Stimulated activated CD4-positive, alpha-beta T cell treated with anti-CD3 and anti-CD28 coated beads, Interleukin-2, amount 100 ng/mL, for 4 hours (primary cell): ENCODE data around the gene TEX19.
"Not testable (repeated sequence)": the region's sequence is repeated elsewhere in the genome, so short reads cannot be mapped to it uniquely, and the experiment has no call there.

Source experiments
- DNase-seq: peaks from one replicate; pipeline ENCODE4 v3.0.0-alpha.2; 2020; ENCODE audit warnings: low read depth

TEX19 gene

DNA sequence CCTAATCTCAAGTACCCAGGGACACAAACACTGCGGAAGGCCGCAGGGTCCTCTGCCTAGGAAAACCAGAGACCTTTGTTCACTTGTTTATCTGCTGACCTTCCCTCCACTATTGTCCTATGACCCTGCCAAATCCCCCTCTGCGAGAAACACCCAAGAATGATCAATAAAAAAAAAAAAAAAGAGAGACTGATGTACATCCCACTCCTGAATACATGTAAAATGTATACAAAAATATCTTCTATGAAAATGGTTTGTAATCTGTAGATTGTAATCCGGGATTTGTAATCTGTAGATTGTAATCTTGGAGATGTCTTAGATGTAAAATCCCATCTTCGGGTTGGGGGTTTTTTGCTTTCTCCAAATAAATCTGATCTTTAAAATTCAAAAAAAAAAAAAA, 18.2 kb downstream of the TEX19 start:
- DNase-seq, result not testable (repeated sequence)

DNA sequence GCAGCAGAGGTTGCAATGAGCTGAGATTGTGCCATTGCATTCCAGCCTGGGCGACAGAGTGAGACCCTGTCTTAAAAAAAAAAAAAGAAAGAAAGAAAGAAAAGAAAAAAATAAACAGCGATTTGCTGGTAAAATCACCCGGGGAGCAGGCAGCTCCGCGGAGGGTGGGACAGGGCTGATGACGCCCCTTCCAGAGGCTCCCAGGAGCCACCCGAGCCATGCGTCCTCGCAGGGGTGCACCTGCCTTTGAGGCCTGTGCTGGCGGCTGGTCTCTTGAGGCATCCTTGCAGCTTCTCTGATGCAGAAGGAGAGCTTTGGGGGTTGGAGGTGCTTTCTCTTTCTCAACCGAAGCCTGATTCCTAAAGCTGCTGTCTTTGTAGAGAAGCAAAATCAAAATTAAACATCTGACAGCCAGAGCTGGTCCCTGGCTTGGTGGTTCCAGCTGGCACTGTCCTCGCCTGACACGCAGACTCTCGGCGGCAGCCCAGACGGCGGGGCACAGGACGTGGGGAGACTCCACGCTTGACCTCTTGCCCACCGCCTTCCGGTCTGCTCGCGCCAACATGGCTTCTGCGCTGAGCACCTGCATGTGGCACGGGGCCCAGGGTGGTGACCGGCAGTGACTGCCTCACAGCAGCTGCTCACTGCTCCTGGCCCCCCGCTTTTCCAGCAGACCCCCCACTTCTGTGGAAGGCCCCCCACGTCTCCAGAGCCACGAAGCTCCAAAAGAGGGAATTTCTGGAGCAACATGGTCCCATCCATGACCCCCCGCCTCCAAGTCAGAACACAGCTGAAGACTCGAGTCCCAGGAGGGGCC, 19.1 kb downstream of the TEX19 start:
- no peak for DNase-seq

DNA sequence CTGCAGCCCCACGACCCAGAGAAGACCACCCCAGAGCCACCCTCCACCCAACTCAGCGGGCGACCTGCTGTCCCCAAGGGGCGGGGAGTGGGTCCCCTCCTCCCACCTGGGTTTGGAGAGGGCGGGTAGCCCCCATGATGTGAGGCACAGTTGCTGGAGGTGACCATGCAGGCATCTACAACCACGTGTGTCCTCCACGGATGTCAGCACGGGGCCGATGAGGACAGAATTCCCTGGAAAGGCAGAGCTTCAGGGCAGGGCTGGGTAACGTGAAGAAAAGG, 19.6 kb downstream of the TEX19 start:
- DNase-seq, result no peak

- no peak for DNase-seq
Measured at GRCh38 chr17:82380860-82381702, 22.0 kb downstream of the TEX19 start.

DNA sequence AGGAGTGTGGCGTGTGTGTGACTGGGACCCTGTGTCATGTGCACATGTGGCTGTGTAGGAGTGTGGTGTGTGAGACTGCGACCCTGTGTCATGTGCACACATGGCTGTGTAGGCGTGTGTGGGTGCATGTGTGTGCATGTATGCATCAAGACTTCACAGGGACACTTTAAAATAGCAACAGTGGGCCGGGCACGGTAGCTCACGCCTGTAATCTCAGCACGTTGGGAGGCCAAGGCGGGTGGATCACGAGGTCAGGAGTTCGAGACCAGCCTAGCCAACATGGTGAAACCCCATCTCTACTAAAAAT, 22.6 kb downstream of the TEX19 start:
- not testable (repeated sequence) for DNase-seq

DNA sequence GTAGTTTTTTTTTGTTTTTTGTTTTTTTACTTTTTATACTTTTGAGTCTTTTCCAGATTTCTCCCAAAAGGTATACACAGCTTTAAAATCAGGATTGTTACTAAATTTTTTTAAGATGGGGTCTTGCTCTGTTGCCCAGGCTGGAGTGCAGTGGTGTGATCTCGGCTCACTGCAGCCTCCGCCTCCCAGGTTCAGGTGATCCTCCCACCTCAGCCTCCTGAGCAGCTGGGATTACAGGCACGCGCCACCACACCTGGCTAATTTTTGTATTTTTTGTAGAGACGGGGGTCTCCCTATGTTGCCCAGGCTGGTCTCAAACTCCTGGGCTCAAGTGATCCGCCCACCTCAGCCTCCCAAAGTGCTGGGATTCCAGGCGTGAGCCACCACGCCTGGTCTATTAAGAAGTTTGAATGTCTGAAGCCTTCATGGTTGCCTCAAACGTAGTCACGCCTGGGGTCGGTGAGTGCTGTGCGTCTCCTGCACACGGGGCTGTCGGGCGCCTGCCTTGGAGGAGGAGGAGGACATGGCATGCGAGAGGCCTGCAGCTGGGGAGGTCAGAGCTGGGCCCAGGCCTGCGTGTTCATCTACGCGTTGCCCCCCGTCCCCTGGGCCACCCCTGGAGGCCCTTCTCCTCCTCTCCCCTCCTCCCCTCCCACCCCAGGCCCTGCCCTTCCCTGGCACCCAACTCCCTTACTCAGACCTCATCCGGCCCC, 23.3 kb downstream of the TEX19 start:
- not testable (repeated sequence) for DNase-seq

- no peak for DNase-seq
Measured at GRCh38 chr17:82382933-82383255, 23.8 kb downstream of the TEX19 start.

- no peak for DNase-seq
Measured at GRCh38 chr17:82383411-82383810, 24.4 kb downstream of the TEX19 start.

- no peak for DNase-seq
Measured at GRCh38 chr17:82384051-82384729, 25.1 kb downstream of the TEX19 start.

DNA sequence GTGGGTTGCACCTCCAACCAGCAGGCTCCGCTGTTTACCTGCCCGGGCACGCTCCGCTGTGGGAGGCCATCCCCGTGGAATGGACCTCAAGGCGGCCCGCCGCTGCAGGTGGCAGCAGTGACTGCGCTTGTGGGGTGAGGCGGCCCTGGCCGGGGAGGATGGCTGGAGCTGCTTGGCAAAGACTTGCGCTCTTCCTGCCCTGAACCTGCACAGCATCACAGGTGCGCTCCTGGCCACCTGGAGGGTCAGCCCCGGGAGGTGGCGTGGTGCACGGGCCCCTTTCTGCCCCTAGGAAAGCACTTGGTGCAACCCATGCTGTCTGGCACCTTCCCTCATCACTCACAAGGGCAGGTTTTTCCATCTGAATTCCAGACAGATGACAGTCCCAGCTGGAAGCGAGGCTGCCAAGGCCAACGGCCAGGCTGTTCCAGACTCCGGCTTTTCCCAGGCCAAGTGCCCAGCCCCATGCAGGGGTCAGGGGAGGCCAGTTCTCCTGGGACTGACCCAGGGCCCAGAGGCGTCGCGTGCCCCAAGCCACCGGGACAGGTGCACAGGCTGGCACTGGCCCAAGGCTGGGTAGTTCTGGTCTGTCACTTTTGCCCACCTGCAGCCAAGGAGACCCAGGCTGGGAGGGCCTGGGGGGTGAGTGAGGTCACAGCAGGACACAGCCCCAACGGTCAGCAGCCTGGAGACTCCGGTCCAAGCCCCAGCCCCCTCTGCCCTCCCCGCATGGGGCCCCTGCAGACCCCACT, 25.9 kb downstream of the TEX19 start:
- no peak for DNase-seq

DNA sequence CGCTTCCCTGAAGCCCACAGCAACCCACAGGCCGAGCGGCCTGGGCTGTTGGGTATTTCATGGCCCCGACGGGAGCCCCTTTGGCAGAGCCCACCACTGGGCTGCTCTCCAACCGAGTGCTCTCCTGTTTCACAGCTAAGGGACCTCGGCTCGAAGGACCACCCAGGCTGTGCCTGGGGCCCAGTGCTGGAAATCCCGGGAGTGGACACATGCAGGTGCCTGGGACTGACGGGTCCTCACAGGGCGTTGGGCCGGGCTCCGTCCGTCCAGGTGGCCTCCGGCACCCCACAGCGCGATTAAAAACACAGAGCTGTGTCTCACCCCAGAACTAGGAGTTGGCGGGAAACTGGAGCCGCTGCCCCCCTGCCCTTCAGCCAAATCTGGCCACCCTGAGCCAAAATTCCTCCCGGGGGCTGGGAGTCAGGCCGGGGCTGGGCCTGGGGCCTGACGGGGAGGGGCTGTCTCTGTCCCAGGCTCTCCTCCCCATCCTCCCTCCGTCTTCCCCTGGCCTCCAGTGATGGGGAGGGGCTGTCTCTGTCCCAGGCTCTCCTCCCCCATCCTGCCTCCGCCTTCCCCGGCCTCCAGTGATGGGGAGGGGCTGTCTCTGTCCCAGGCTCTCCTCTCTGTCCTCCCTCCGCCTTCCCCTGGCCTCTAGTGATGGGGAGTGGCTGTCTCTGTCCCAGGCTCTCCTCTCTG, 26.7 kb downstream of the TEX19 start:
- DNase-seq, result no peak

DNA sequence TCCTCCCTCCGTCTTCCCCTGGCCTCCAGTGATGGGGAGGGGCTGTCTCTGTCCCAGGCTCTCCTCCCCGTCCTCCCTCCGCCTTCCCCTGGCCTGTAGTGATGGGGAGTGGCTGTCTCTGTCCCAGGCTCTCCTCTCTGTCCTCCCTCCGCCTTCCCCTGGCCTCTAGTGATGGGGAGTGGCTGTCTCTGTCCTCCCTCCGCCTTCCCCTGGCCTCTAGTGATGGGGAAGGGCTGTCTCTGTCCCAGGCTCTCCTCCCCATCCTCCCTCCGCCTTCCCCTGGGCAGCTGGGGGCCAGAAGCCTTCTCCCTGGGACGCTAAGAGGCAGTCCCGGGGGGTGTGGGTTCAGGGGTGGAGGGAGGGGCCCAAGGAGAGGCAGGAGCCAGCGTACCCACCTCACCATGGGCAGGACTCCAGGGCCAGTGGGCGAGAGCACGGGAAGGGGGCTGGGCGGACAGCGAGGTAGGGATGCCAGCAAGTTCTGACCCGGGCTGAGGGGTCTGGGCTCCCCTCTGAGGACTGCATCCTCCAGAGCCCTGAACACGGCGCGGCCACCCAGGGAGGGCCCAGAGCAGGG, 27.3 kb downstream of the TEX19 start:
- no peak for DNase-seq

GRCh38 chr17:82386881-82387704, 28.0 kb downstream of the TEX19 start:
- DNase-seq, result no peak

GRCh38 chr17:82387705-82388106, 28.7 kb downstream of the TEX19 start:
- no peak for DNase-seq

DNA sequence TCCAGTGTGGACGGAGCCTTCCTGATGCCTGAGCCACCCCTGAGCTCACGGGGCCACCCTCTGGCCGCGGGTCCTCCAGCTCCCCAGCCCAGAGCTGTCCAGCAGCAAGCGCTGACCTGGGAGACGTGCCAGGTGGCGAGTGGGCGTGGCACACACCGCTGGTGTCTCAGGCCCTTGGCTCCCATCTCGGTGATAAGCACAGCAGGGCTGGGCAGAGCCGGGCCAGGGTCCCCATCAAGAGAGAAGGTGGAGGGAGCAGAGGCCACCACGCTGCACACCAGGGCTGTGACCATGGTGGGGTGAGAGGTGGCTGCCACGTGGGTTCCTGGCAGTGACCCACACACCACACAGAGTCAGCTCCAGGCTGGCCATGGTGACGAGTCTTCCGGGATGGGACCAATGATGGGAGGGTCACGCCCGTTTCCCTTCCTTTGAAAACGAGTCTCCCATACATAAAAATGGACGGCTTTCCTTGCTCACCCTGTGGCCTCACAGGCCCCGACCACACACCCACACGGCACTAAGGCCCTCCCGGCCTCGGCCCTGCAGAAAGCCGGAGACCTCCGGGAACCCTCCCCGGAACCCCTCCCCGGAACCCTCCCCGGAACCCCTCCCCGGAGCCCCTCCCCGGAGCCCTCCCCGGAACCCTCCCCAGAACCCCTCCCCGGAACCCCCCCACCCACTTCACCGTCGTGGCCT, 29.3 kb downstream of the TEX19 start:
- no peak for DNase-seq

GRCh38 chr17:82388922-82389283, 29.9 kb downstream of the TEX19 start:
- DNase-seq, result no peak

DNA sequence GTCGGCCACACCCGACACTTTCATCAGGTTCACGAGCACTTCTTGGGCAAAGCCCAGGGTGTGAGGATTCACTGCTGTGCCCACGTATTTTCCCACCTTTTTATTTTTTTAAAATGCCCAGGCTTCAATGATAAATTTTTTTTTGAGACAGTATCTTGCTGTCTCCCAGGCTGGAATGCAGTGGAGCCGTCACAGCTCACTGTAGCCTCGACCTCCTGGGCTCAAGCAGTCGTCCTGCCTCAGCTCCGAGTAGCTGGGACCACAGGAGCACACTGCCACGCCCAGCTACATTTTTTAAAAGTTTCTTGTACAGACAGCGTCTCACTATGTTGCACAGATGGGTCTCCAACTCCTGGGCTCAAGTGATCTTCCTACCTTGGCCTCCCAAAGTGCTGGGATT, 30.3 kb downstream of the TEX19 start:
- no peak for DNase-seq

GRCh38 chr17:82390015-82390859, 31.2 kb downstream of the TEX19 start:
- no peak for DNase-seq
